GM19043 (cell line): Measurements from ENCODE around the gene FHIT.

ENCODE experiments used
- ATAC-seq: cut with Tn5 transposase; IDR thresholded peaks from one replicate; pipeline ENCODE4 v1.9.1; 2021; ENCODE audit warnings: low read depth; ENCODE audit not compliant: unreplicated experiment

FHIT gene

DNA sequence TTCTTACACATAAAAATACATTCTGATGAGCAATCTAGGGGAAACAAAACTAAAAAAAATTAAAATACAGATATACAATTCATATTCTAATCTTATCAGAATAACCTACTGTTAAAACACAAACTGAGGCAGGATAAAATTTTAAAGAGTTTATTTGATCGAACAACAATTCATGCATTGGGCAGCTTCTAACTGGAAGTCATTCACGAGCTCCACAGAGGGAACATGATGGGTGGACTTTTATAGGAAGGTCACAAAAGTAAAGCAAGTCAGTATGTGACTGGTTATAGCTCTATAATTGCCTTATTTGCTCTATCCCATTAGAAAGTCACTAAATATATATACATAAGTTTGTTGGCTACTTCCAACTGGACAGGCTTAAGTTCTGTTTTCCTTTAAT, 1144.0 kb downstream of the FHIT start:
- ATAC-seq = no peak

DNA sequence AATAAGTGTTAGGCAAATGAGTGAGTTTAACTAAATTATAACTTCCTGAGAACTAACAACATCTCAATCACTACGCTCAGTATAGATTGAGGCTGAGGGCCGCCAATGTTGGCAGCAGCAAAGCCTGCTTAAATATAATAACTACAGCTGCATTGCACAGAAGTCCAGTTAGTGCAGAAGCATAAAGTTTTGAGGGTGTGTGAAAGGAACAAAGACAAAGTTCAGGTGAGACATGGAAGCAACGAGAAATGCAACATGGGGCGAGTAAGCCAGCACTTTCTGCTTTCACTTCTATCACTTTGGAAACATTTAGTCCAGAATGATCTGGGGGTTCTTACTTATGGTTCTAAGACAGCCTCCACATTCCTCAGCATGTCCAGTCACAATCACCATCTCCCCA, 1149.1 kb downstream of the FHIT start:
- ATAC-seq = no peak

DNA sequence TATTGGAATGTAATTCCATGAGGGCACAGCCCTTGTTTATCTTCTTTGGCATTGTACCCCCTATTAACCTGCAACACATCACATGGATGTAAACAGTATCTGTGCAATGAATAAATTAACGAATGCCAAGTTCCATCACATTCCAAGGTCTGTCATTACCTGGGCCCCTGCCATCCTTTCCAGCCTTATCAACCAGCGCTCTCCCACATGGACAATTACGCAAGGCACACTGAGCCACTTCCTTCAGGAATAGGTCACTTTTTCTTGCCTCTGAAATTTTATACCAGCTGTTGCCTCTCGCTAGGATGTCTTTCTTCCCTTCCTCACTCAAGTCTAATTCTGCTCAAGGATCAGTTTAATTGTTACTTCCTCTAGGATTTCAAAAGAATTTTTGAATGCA, 1149.6 kb downstream of the FHIT start:
- ATAC-seq = no peak

DNA sequence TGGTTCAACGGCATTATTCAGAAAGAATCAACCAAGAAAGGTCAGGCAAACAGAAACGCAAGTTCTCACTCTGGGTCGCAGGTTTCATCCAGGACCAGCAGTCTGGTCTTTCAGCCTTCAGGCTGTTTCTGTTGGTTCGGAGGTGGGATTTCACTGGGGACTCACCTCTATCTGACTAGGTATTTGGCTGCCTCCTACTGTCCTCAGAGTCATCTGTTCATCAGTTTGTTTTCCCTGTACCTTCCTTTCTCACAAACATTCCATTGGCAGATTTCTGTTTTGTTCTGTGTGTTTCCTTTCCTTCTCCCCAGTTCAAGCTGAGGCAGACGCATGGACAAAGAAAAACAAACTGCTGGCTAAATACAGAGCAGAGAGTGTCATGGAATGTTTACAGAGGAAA, 1154.8 kb downstream of the FHIT start:
- no peak for ATAC-seq

DNA sequence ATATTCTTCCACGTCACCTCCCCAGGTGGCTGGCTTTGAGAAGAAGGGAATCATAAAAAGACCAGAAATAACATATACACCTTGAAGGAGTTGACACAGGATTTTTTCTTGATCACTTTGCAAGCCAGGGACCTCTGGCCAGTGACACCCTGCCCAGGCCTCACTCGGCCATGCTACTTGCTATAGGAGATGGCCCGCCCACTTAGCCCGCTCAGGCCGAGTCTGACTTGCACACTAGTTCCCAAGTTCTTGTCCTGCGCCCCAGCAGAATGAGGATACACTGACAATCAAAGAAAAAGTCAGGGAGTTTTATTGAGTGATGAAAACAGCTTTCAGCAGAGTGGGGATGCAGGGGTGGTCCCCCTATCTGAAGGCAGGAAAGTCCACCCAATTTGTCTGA, 1155.3 kb downstream of the FHIT start:
- no peak for ATAC-seq

DNA sequence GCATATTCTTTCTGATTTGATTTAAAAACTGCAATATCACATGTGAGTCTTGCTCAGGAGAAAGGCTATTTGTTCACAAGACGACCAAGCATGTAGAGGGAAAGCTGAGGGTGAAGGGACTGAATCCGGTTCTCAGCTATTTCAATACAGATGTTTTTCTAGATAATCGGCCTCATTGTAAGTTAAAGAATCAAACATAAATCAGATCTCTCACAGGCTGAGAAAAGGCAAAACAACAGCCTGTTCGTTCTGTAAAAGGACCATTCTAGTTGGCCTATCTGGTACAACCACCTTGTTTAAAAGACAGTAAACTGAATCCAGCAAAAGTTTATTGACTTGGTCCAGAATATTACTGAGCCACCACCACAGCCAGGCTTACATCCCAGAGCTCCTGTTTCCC, 1155.7 kb downstream of the FHIT start:
- ATAC-seq = no peak

DNA sequence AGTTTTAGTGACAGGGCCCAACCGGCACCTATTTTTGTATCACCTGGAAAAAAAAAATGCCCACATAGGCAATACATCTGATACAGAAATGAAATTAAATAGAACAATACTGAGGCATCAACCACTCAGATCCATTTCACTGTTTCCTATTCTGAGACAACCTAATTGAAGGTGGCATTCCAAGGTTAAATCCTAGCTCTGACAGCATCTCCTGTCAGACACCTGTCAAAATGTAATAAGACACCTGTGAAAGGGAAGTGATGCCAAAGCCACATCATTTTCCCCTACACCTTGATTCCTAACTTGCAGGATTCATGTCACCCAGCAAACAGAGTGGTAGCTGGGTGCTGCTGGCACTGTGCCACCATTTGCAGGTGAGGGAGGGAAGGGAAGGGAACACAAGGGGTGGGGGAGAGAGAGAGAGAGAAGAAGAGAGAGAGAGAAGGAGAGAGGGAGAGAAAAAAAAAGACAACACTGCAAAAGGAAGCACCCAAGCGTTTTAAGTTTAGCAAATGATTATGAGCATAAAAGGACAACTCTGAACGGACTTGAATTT, 1156.8 kb downstream of the FHIT start:
- no peak for ATAC-seq

DNA sequence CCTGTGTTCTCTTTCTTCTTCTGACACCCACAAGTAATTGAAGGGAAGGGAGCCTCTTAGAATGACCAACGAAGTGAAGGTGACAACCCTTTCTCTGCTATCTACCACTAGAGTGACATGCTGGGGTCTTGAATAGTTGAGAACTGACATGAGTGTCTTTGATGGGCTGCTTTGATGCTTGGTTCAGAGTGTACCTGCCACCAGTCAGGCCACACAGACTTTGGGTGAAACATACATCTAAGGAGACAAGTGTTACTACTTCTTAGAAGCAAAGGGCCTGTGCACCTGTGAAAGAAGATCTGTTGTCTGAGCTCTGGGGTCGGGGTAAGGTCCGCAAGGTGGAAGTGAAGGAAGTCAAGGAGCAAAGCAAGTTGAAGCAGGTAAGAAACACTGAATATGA, 1160.7 kb downstream of the FHIT start:
- ATAC-seq = no peak

DNA sequence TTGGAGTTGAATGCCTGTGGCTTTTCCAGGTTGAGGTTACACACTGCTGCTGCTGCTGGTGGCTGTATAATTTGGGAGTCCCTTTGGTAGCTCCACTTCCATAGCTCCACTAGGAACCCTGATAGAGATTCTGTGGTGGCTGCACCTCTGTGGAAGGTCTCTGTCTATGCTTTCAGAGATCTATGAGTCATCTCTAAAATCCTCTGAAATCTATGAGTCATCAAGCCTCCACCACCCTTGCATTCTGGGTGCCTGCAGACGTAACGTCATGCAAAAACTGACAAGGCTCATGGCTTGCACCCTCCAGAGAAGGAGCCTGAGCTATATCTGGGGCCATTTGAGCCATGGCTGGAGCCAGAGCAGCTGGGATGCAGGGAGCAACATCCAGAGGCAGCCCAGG, 1164.4 kb downstream of the FHIT start:
- peak; percentile 58 for ATAC-seq

DNA sequence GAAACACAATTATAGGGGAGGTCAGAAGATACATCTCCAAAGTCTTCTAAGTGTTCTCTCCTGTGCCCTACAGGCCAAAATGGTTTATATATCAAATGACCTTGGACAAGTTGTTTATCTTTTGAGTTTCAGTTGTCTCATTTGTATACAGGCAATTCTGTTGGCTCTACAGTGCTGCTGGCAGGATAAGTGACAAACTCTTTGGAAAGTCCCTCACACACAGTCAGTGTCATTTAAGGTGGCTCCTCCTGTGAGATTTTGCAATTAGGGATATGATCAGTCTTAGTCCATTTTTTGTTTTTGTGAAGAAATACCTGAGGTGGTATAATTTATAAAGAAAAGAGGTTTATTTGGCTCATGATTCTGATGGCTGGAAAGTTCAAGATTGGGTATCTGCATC, 1165.6 kb downstream of the FHIT start:
- no peak for ATAC-seq

DNA sequence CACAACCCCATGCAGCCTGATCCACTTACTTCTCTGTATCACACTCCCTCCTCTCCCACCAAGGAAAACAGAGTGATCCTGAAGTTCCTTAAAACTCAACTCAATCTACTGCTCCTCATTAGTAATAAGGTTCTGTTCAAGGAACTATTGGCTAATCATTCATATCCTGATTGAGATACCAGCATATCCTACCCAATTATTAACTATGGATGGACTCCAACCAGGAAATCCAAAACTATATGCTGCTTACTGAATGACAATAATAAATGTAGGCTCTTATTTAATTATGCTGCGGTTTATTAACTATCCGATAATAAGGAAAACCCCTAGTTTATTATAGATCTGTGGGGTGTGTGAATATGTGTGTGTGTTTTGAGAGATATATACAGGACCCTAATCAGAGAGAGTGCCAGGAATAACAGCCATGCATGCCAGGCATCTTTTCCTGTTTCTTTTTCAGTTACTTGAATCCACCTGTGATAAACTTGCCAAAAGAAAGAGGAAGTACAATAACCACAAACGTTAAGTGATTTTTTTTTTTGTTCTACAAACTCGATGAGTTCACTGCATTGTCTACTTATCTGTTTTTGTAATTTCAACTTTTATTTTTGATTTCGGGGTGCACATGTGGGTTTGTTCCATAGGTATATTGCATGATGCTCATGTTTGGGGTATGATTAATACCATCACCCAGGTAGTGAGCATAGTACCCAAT, 1169.7 kb downstream of the FHIT start:
- ATAC-seq = peak; percentile 64

DNA sequence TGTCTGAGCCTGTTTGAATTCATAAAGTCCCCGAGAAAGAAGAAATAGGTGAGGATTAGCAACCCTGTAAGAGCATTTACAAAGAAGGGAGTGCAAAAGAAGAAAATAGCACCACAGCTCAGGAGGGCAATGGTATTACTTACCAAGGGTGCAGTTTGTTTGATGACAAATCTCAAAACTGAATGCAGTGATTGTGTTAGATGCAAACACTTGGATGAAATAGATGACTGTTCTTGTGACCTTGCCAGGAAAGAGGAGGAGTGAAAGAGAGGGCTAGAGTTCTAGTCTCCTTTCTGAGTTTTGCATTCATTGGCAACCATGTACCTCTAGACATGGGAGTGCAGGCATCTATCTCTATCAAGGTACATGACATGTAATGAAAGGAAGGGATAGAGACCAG, 1170.6 kb downstream of the FHIT start:
- no peak for ATAC-seq

DNA sequence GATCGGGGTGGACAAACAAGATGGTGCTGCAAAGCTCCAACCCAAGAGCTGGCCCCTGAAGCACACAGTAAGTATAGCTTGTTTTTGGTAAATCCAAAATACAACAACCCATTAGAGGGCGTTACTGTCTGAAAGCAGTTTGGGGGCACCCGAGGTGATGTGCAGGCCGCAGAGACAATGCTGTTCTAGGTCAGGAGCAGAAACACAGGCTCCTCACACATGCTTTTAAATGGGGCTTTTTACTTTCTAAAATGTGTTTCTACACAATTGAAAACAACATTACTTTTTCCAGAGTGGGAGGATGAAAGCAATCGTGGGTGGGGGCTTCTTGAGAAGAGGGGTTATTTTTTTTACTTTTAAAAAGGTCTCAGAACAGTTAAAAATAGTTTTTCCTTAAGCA, 1172.2 kb downstream of the FHIT start:
- ATAC-seq = no peak

DNA sequence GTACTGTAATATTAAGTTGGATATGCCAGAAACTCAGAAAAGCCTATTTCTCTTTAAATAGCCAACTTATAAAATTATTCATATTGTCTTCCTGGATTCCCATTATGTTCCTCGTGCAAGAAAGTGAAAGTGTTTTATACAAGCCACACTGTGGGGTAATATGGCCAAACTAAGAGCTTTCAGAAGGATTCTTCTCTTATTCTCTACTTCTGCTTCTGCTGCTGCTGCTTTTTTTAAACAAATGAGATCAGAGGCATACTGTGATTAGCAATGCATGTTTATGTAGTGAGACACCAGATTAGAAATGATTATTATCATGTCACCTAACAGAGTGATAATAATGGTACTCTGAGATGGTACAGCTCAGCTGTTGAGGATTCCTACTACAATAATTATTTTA, 1174.9 kb downstream of the FHIT start:
- no peak for ATAC-seq

DNA sequence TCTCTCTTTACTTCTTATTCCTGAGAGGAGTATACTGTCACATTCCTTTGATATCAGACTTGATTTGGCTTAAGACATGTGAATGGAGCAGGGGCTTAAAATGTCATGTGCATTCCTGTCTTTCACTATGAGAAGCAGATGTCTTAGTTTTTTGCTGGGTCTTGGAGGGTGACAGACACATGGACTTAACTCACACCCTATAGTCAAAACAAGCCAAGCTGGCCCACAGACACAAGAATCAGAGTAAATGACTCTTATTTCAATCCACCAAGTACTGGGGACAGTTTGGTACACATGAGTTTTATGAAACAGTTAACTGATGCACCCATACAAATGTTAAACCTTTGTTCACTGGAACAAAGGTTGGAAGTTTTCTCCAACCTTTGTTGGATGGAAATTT, 1177.3 kb downstream of the FHIT start:
- no peak for ATAC-seq

DNA sequence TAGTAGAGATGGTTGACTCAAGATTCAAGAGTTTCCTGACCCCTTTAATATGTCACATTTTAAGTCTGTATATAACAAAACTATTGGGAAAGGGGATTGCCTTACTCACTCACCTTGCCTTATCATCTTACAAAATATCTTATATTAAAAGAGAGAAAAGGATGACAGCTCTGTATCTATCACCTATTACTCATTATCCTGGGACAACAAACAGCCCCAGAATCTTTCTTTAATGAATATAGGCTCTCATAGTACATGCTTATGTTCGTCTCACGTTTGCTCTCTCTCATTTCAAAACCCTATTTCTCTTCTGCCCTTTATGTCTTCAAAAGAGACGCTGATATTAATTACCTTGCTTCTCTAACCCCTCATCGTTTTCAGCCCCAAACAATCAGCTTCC, 1178.0 kb downstream of the FHIT start:
- no peak for ATAC-seq

DNA sequence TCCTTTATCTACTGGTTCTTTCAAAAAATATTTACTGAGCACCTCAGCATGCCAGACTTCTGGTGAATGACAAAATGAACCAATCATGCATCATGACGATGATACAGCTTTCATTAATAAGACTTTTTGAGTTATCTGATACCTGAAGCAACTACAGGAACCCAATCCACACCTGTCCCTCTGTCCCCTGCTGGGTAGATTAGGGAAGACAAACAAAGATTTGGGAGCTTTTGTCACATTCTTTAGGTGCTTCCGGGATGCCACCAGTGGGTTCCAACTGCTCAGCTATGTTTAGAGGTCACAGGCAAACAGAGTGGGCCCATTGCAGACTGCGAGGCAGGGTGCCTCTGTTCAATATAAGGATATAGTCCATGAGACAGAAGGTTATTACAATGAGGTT, 1180.9 kb downstream of the FHIT start:
- ATAC-seq = no peak

DNA sequence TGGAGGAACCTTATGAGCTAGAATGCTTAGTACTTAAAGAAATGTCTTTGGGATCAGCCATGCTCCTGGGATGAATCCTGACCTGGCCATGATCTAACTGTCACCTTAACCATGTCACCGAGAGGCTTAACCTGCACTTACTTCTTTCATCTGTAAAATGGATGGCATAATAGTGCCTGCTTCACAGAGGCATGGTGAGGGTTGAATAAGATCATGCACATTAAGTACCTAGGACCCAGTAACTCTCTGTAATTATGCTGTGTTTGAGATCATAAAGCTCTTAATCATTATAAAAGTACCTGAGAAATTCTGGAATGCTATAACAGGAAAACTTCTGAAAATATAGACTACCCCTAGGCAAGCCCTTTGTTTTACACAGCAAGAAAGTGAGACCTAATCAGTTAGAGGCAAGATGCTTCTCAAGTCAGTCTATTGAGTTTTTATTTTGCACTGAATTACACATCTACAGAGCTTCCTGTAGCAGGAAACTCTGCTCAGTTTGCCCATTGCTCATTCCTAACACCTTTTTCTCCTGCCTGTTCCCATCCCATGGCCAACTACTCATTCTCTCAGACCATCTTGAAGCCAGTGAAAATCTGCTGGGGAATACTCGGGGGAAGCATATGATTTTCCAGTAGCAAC, 1185.9 kb downstream of the FHIT start:
- no peak for ATAC-seq

DNA sequence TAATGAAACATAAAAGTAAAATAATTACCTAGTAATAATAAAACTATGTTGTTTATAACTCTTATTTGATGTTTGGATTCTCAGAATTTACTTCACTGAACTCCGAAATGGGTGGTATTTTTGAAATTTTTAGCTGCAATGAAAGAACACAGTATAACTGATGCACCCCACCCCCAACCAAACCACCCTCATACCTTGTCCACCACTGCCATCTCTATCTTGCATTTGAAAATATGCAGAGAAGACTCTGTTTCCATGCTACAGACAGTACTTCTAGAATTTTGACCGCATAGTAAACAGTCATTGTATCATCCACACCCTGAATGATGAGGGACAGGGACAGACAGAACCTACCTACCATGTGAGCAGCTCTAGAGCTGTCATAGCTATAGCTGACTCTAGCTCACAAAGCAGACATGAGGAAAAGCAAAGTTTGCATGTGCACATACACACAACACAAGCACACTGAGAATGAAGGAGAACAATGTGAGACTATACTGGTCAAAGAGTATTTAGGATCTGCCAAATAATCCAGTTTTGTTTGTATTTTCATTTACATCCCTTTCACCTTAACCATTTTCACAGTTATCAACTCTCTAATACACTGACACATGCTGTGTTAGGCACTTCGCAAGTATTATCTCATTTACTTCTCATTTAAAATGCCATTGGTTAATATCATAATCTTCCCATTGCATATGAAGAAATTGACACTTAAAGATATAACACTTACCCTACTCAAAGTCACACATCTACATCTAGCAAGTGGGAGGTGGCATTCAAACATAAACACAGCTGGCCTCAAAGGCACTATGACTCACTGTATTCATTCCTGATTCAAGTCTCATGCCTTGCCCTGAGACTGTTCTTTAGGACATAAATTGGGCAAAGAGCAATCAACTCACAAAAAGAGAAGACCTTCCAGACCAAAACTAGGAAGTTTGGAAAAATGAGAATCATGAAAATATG, 1186.8 kb downstream of the FHIT start:
- no peak for ATAC-seq

DNA sequence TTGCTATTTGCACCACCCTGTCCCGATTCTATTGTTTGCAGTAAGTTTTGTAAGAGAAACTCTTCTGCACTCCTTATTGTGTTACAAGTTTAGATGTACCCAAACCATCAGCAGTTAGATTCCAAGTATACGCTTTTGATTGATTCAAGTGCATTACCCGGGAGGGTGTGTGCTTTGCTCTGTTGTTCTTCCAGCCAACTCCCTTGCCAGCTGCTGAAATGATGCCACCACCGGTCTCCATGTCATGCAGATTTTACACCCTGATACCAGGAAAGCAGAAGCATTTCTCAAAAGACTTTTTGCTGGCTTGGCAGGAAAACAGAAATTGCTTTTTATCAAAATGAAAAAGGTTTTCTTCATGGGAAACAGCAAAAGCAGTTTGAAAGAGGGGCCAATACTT, 1194.8 kb downstream of the FHIT start:
- no peak for ATAC-seq

DNA sequence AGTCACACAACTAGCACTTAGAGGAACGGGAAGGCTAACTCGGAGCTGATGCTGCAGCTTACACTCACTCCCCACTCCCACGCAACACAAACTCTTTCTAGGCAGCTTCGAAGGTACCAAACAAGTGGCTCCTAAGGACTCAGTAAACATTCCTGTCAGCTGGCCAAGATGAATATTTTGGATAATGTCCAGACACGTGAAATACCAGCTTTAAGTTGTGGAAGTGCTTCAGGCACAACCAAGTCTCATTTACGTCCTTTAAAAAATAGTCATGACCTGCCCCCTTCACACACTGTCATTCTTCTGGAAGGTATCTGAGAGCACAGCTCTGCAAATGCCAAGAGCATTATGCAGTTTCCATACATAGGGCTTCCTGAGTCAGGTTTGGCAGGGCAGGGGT, 1195.5 kb downstream of the FHIT start:
- ATAC-seq = no peak
